Endothelial cell of hepatic sinusoid (primary cell): ENCODE results near the gene SULT2B1.
"Not testable (repeated sequence)": the region's sequence is repeated elsewhere in the genome, so short reads cannot be mapped to it uniquely, and the experiment has no call there.

Experiments
- in situ Hi-C: cut with HindIII; loops from 2 replicates; pipeline ENCODE4 v1.10.0; 2017; ENCODE audit warnings: low sequenced_read_pairs

SULT2B1 gene

GRCh38 chr19:48524732-48525131 is 27.2 kb upstream of the SULT2B1 start:
- in situ Hi-C loops, result no loop called here

DNA sequence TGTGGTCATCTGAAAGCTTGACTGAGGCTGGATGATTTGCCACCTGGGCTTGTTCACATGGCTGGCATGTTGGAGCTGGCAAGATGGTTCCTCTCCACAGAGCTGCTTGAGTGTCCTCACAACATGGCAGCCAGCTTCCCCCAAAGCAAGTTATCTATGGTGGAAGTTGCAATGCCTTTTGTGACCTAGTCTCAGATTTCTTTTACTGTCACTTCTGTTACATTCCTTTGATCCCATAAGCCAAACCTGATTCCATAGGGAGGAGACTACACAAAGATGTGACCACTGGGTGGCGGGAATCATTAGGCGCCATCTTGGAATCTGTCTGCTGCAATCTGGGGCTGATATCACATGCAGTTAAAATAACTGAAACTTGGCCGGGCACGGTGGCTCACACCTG is 22.8 kb upstream of the SULT2B1 start:
- in situ Hi-C loops, result no loop called here

- in situ Hi-C loops, result no loop called here
These were observed 21.8 kb upstream of the SULT2B1 start for GRCh38 chr19:48530066-48530720.

DNA sequence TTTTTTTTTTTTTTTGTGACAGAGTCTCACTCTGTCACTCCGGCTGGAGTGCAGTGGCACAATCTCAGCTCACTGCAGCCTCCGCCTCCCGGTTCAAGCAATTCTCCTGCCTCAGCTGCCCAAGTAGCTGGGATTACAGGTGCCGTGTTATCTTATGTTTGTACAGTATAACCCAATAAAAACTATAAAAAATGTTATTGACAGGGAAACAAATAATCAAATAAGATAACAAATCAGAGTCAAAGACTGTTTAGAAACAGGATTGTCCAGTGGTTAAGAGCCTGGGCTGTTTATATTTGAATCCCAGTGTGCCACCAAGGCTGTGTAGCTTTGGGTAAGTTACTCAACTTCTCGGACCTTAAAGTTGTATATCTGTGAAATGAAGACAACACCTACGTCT is 21.2 kb upstream of the SULT2B1 start:
- in situ Hi-C loops, result no loop called here

GRCh38 chr19:48533770-48534169 is 18.2 kb upstream of the SULT2B1 start:
- in situ Hi-C loops, result no loop called here

GRCh38 chr19:48537541-48537940 is 14.4 kb upstream of the SULT2B1 start:
- in situ Hi-C loops, result no loop called here

GRCh38 chr19:48538057-48538456 is 13.9 kb upstream of the SULT2B1 start:
- in situ Hi-C loops, result not testable (repeated sequence)

GRCh38 chr19:48539503-48540096 is 12.4 kb upstream of the SULT2B1 start:
- in situ Hi-C loops, result no loop called here

GRCh38 chr19:48540110-48540509 is 11.9 kb upstream of the SULT2B1 start:
- in situ Hi-C loops, result no loop called here

GRCh38 chr19:48541813-48542212 is 10.2 kb upstream of the SULT2B1 start:
- in situ Hi-C loops, result no loop called here

- in situ Hi-C loops, result no loop called here
These were observed 8.8 kb upstream of the SULT2B1 start for GRCh38 chr19:48543121-48543710.

DNA sequence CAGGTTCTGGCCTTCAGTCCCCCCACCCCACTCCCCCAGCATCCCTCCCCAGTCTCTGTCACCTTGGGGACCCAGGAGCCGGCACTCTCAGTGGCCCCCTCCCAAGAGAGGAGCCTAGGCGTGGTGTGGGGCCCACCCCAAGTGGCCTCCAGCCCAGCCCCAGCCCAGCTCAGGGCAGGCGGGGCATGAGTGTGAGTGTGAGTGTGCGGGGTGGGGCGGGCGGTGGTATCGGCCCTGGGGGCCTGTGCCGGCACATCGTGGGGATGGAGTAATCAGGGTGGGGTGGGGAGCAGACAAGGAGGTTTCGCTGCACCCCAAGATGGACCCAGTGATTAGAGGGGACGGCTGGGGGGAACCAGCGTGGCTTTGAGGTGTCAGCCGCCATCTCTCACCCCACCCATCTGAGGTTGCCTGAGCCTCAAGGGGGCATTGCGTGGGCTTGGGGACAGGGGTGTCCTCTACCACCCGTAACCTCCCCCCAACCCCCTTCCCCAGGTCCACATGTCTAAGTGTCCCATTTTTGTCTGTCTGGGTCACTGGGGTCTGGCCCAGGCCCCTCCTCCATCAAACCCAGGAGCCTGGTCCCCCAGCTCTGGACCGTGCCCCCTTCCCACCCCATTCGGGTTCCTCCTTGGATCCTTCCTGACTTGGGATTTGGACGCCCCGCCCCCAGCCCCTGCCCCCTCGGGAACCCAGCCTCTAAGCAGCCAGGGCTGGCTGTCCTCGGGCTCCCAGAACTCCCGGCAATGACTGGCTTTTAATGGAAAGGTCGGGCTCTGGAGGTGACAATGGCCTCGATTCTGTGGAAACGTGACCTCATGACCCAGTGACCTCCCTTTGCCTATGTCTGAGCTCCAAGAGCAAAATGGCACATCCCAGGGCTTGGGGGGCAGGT is 6.9 kb upstream of the SULT2B1 start:
- in situ Hi-C loops, result no loop called here

DNA sequence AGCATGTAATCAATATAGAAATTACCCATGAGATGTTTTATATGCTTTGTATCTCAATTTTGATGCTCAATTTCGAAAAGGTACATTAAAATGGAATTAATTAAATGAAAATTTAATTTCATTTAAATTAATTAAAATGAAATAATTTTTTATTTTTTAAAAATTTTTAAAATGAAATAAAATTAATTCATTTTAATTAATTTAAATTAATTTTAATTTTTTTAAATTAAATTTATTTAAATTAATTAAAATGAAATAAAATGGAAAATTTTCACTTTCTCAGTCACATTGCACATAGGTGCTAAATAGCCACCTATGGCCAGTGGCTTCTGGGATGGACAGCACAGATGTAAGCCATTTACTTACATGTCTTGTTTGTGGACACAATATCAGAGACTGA is 4.2 kb upstream of the SULT2B1 start:
- in situ Hi-C loops, result no loop called here

DNA sequence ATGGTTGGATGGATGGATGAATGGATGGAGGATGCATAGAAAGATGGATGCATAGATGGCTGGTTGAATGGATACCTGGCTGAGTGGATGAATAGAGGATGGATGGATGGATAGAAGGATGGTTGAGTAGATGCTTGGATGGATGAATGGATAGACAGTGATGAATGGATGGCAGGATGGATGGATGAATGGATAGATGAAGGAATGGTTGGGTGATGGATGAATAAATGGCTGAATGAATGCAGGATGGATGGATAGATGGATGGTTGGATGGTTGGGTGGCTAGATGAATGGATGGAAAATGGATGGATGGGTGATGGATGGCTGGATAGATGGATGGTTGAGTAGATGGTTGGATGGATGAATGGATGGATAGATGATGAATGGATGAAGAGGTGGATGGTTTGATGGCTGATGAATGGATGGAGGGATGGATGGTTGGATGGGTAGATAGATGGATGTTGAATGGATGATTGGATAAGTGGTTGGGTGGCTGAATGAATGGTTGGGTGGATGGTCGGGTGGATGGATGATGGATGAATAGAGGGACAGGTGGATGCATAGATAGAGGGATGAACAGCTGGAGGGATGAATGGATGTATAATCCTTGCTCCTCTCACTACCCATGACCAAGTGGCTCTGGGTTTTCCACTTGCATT is 3.6 kb upstream of the SULT2B1 start:
- in situ Hi-C loops, result no loop called here

DNA sequence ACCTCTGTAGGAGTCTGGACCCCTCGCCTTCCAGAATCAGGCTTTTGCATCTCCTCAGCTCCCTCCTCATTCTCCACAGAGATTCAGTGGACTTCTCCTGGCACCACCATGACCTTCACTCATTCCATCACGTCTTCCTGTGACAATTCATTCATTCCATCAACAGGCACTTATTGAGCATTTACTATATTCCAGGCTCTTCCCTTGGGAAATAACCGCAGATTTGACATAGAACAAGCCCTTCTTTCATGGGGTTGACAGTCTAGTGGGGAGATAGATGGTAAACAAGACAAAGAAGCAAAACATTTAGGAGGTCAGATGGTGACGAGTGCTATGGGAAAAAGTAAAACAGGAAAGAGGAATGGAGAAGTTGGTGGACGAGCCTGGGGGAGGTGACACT is 2.6 kb upstream of the SULT2B1 start:
- in situ Hi-C loops, result no loop called here

DNA sequence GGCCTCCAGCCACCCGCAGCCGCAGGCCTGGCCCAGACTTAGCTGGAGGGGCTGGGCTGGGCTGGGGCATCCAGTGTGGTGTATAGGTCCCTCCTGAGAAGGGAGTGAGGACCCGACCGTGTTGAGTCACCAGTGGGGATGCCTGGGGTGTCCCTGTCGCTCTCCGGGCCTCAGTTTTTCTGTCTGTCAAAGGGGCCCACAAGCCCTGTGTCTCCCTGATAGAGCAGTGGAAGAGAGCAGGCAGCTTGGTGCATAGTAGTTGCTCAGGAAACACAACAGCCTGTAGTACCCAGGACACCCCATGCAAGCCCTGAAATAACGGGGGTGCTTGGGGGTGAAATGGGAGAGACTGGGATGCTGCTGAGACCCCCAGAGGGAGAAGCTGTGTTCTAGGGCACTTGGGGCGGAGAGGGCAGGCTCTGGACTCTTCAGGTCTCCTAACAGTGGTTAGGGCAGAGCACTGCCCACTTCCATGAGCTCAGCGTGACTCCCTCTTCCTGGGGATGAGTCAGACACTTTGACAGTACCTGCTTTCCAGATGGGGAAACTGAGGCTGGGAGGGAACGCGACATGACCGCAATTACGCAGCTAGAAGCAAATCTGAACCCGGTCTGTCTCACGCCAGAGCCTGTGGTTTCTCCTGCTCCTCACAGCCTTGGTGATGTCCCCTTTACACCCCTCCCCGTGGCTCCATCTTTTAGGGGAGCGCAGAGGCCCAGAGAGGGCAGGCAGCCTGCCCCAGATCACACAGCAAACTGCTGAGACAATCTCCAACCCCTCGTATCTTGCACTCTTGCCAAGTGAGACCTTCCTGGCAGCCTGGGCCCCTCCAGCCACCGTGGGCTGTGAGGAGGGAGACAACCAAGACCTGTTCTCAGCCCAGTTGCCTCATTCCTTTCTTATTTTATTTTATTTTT is 692 bp downstream of the SULT2B1 start:
- in situ Hi-C loops, result no loop called here

DNA sequence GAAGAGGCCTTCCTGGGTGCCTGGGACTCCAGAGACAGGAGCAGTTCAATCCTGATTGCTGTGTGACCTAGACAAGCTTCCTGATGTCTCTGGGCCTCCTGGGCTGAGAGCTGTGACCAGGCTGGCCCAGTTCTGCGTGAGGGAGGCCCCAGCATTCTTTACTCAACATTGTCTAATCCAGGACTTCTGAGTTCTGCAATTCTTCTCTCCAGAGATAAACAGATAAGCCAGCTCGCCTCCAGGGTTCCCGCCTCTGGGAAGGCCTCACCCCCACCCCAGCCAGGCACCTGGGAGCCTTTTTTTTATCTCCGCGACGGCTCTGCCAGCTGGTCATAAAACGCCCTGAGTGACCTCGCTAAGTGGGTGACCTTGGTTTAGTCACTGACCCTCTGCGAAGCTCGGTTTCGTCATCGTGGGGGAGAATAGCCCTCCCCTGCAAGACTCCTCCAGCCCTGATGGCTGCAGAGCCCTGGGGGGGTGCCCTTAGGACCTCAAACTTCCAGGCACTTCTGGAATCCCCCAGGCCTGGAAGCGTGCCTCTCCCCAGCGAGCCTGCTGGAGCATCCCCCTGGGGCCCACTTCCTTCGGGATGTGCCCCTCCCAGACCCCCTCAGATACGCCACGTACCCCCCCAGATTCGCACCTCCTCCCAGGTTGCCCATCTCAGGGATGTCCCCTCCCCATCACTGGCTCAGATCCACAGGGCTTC is 1.9 kb downstream of the SULT2B1 start:
- in situ Hi-C loops, result no loop called here

DNA sequence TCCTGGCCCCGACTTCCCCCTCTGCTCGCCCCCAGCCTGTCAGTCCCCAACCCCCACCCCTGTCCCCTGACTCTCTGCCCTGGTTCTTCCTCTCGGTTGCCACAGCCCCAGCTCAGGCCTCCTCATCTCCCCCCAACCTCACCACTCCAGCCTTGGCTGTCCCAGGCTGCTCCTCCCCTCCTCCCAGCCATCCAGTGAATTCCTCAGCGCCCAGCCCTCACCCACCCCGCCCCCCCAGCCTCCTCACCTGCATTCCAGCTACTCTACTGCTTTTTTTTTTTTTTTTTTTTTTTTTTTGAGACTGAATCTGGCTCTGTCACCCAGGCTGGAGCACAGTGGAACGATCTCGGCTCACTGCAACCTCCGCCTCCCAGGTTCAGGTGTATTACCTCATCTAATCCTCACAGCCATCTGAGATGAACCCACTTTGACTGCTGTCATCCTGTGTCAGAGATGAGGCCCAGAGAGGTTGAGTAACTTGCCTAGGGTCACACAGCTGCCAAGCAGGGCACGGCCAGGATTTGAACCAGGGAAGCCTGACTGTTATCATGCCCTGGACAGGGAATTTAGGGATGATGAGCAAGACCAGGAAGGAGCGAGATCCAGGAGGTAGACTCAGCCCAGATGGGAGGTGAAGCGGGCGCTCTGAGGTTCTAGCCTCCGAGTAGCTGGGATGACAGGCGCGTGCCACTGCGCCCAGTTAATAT is 2.6 kb downstream of the SULT2B1 start:
- in situ Hi-C loops, result no loop called here

DNA sequence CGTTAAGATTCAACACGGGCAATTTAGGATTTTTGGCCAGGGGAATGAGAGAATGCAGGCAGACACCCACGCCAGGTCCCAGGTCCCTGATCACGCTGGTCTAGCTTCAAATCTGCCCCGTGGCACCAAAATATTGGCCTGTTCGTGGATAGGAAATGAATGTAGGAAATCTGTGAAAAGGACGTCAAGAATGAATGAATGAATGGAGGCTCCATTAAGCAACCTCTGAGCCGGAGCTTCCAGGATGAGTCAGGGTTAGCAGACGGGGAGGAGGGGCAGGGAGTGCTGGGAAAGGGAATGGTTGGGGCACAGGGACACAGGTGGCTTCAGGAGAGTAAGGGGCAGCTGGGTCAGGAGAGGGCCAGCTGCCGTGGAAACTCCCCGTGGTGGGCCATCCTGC is 4.2 kb downstream of the SULT2B1 start:
- in situ Hi-C loops, result no loop called here
